HL-60 (cell line): Measurements from ENCODE around the gene USP44.

Source experiments
- DNase-seq, 2 experiments: peaks; one replicate each; pipeline ENCODE4 v3.0.0-alpha.2; 2010 to 2020; ENCODE audit warnings: low read depth in 1 of 2, low spot score in 1 of 2
- H3K27ac ChIP-seq: fragments of 250-450 bp; sonication (Bioruptor Pico); replicated peaks from 2 replicates; pipeline ENCODE4 v1.5.1; 2020; ENCODE audit warnings: mild to moderate bottlenecking, moderate library complexity
- H3K27me3 ChIP-seq: fragments of 250-450 bp; sonication (Bioruptor Pico); 2 replicates; pipeline ENCODE4 v1.5.1; 2021; ENCODE audit warnings: mild to moderate bottlenecking, moderate library complexity; ENCODE audit not compliant: insufficient read depth, poor library complexity, severe bottlenecking
- H3K4me3 ChIP-seq: replicated peaks from 2 replicates; pipeline ENCODE4 v1.5.1; 2011; ENCODE audit warnings: mild to moderate bottlenecking, control low read depth, low read length; ENCODE audit not compliant: insufficient read depth
- GABPA ChIP-seq: IDR thresholded peaks from 2 replicates; pipeline ENCODE4 v1.6.1; 2012; ENCODE audit warnings: low read depth
- POLR2AphosphoS5 ChIP-seq: IDR thresholded peaks from 2 replicates; pipeline ENCODE4 v1.6.1; 2012; ENCODE audit warnings: low read depth
- SPI1 ChIP-seq: IDR thresholded peaks from 2 replicates; pipeline ENCODE4 v1.6.1; 2012; ENCODE audit warnings: low read depth, mild to moderate bottlenecking, borderline replicate concordance
- TF ChIP-seq, protein P1 (sequence below): IDR thresholded peaks from 2 replicates; pipeline ENCODE4 v1.6.1; 2012; ENCODE audit warnings: low read depth; ENCODE audit not compliant: insufficient replicate concordance
- TF ChIP-seq, protein P2 (sequence below): IDR thresholded peaks from one replicate; pipeline ENCODE4 v1.5.1; 2011; ENCODE audit warnings: low read length, control low read depth, inconsistent platforms; ENCODE audit not compliant: insufficient read depth

The USP44 gene

DNA sequence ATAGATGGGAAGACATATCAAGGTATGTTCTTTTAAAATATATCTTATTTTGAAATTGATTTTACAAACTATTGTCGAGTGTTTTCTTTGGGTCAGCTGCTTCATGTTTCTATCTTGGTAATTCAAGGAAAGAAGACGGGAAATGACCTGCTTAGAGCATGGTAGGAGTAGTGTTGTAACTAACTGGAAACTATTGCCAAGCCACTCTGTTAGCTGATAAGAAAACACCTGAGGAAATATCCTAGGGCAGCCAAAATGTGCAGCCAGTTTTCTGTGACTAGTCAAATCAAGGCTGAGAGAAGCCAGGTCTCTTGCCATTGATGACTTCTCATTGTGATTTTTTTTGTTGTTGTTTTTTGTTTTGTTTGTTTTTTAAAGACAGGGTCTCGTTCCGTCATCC, 47.1 kb downstream of the USP44 start:
- H3K4me3 ChIP-seq: no peak overlapping the region
- no peak overlapping the region for H3K27ac ChIP-seq
- H3K27me3 ChIP-seq: no peaks in the 10 kb centered on the region
- TF ChIP-seq GABPA (no peak), SPI1 (no peak), POLR2AphosphoS5 (no peak)
- TF ChIP-seq, protein P1, sequence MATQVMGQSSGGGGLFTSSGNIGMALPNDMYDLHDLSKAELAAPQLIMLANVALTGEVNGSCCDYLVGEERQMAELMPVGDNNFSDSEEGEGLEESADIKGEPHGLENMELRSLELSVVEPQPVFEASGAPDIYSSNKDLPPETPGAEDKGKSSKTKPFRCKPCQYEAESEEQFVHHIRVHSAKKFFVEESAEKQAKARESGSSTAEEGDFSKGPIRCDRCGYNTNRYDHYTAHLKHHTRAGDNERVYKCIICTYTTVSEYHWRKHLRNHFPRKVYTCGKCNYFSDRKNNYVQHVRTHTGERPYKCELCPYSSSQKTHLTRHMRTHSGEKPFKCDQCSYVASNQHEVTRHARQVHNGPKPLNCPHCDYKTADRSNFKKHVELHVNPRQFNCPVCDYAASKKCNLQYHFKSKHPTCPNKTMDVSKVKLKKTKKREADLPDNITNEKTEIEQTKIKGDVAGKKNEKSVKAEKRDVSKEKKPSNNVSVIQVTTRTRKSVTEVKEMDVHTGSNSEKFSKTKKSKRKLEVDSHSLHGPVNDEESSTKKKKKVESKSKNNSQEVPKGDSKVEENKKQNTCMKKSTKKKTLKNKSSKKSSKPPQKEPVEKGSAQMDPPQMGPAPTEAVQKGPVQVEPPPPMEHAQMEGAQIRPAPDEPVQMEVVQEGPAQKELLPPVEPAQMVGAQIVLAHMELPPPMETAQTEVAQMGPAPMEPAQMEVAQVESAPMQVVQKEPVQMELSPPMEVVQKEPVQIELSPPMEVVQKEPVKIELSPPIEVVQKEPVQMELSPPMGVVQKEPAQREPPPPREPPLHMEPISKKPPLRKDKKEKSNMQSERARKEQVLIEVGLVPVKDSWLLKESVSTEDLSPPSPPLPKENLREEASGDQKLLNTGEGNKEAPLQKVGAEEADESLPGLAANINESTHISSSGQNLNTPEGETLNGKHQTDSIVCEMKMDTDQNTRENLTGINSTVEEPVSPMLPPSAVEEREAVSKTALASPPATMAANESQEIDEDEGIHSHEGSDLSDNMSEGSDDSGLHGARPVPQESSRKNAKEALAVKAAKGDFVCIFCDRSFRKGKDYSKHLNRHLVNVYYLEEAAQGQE: no peak
- TF ChIP-seq, protein P2, sequence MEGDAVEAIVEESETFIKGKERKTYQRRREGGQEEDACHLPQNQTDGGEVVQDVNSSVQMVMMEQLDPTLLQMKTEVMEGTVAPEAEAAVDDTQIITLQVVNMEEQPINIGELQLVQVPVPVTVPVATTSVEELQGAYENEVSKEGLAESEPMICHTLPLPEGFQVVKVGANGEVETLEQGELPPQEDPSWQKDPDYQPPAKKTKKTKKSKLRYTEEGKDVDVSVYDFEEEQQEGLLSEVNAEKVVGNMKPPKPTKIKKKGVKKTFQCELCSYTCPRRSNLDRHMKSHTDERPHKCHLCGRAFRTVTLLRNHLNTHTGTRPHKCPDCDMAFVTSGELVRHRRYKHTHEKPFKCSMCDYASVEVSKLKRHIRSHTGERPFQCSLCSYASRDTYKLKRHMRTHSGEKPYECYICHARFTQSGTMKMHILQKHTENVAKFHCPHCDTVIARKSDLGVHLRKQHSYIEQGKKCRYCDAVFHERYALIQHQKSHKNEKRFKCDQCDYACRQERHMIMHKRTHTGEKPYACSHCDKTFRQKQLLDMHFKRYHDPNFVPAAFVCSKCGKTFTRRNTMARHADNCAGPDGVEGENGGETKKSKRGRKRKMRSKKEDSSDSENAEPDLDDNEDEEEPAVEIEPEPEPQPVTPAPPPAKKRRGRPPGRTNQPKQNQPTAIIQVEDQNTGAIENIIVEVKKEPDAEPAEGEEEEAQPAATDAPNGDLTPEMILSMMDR: no peak
- DNase-seq: no peak

DNA sequence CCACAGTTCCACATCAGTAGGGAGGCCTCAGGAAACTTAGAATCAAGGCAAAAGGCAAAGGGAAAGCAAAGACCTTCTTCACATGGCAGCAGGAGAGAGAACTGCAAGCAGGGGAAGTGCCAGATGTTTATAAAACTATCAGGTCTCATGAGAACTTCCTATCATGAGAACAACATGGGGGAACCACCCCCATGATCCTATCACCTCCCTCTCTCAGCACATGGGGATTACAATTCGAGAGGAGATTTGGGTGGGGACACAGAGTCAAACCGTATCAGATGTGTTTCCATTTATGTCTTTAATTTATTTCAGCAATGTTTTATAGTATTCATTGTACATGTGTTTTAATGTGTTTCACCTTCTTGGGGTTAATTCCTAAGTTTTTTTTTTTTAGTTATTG, 51.5 kb downstream of the USP44 start:
- H3K27me3 ChIP-seq: no peaks in the 10 kb centered on the region
- no peak for TF ChIP-seq POLR2AphosphoS5
- TF ChIP-seq, protein P2: no peak
- TF ChIP-seq SPI1: no peak
- TF ChIP-seq GABPA: no peak
- TF ChIP-seq, protein P1: no peak
- no peak overlapping the region for H3K27ac ChIP-seq
- H3K4me3 ChIP-seq: no peak overlapping the region
- no peak for DNase-seq

DNA sequence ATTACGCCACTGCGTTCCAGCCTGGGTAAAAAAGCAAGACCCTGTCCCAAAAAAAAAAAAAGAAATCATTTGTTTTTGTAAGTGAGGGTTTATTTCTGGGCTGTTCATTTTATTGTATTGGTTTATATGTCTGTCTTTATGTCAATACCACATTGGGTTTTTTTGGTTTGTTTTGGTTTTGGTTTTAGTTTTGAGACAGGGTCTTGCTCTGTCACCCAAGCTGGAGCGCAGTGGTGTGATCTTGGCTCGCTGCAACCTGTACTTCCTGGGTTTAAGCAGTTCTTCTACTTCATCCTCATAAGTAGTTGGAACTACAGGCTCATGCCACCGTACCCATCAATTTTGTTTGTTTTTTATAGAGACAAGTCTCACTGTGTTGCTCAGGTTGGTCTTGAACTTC, 52.3 kb downstream of the USP44 start:
- H3K27me3 ChIP-seq: no peaks in the 10 kb centered on the region
- no peak overlapping the region for H3K27ac ChIP-seq
- no peak for DNase-seq
- no peak overlapping the region for H3K4me3 ChIP-seq
- no peak for TF ChIP-seq GABPA
- TF ChIP-seq, protein P2: no peak
- TF ChIP-seq SPI1: no peak
- no peak for TF ChIP-seq POLR2AphosphoS5
- TF ChIP-seq, protein P1: no peak
